Sigmoid colon (tissue), 7 donors: ENCODE data around the gene GRAP. TPM values are rescaled to one million over a fixed set of nuclear protein-coding genes. Genes with fewer than 3 reads are reported as not detected.
A peak's percentile ranks its signal among the peaks of the same experiment; 100 is the strongest.

ENCODE experiments used
- DNase-seq: peaks from one replicate; pipeline ENCODE4 v3.0.0-alpha.2; 2019
- H3K27ac ChIP-seq, 4 donors: fragments of 200-600 bp; sonication (generic); one replicate each; pipeline ENCODE4 v1.5.1; 2016 to 2019; ENCODE audit warnings: mild to moderate bottlenecking in 1 of 4
- H3K27me3 ChIP-seq, 3 donors: fragments of 200-600 bp; sonication (generic); one replicate each; pipeline ENCODE4 v1.5.1; 2019; ENCODE audit warnings: mild to moderate bottlenecking in 1 of 3
- H3K36me3 ChIP-seq, 4 donors: fragments of 200-600 bp; sonication (generic); one replicate each; pipeline ENCODE4 v1.5.1; 2016 to 2019
- H3K4me1 ChIP-seq, 4 donors: fragments of 200-600 bp; sonication (generic); one replicate each; pipeline ENCODE4 v1.5.1; 2017 to 2019
- H3K4me3 ChIP-seq, 4 donors: fragments of 200-600 bp; sonication (generic); one replicate each; pipeline ENCODE4 v1.5.1; 2017 to 2019; ENCODE audit warnings: mild to moderate bottlenecking in 2 of 4, moderate library complexity in 1 of 4
- H3K9me3 ChIP-seq, 4 donors: fragments of 200-600 bp in 3 of 4; sonication (generic) in 3 of 4; one replicate each; pipeline versions ENCODE4 v1.5.1 to v1.6.1; 2013 to 2019
- CTCF ChIP-seq, 4 experiments: fragments of 450-650 bp in 3 of 4; fragments of 200-600 bp in 1 of 4; IDR thresholded peaks; one replicate each; pipeline ENCODE4 v1.5.1; 2016 to 2019; ENCODE audit warnings: antibody characterized with exemption in 4 of 4, mild to moderate bottlenecking in 3 of 4, moderate library complexity in 2 of 4
- EP300 ChIP-seq, 4 donors: sonication (generic); formaldehyde crosslinking; IDR thresholded peaks; one replicate each; pipeline ENCODE4 v1.6.1; 2017; ENCODE audit warnings: antibody characterized with exemption in 4 of 4
- POLR2A ChIP-seq, 2 donors: fragments of 450-650 bp; IDR thresholded peaks; one replicate each; pipeline ENCODE4 v1.6.1; 2016; ENCODE audit warnings: antibody characterized with exemption in 2 of 2, mild to moderate bottlenecking in 2 of 2, moderate library complexity in 2 of 2
- POLR2AphosphoS5 ChIP-seq, 4 donors: sonication (generic); formaldehyde crosslinking; IDR thresholded peaks; one replicate each; pipeline ENCODE4 v1.6.1; 2017; ENCODE audit warnings: antibody characterized with exemption in 4 of 4
- WGBS, 2 donors: extraction: QIAGEN DNeasy Blood & Tissue Kit; methylation state at CpG; one replicate each; pipeline ENCODE4 v1.1.7; 2013; 5-methylcytosine and 5-hydroxymethylcytosine counted together
- intact Hi-C: fragments of 100-400 bp; cut with DNase I; formaldehyde crosslinking; loops from one replicate; pipeline ENCODE4 v1.15.1; 2023
- polyA plus RNA-seq, 3 donors: library from polyadenylated mRNA; stranded (reverse); fragments of 200-250 nt; gene quantifications; one replicate each; pipeline ENCODE4 v1.2.3, GENCODE V29; 2013
- total RNA-seq, 4 donors: library from RNA; depleted of rRNA; stranded (reverse); fragments of >200 nt; gene quantifications; one replicate each; pipeline ENCODE4 v1.1.0, GENCODE V29; 2016
- donor health status: healthy with polysubstance abuse.
- donor health status: Bipolar disorder and iron deficiency.
- donor health status: healthy.

Gene GRAP
- total and polyA plus RNA-seq, 7 donors: 1.2 to 18.2 (median 3.3) TPM

- H3K4me1 ChIP-seq: no peaks in the 10 kb centered on the region
- no peak overlapping the region for H3K27ac ChIP-seq
- H3K36me3 ChIP-seq: no peaks in the 10 kb centered on the region
- H3K27me3 ChIP-seq: no peaks in the 10 kb centered on the region
- no peak for DNase-seq
- no peaks in the 10 kb centered on the region for H3K9me3 ChIP-seq
- intact Hi-C loops: no loop called here
- no peak overlapping the region for H3K4me3 ChIP-seq
- TF ChIP-seq EP300 (IDR thresholded peaks at IDR 0.05): no peak
- peak in 1 of 4 donors; percentile 8 for TF ChIP-seq POLR2AphosphoS5 (IDR thresholded peaks at IDR 0.05)
- 28 to 74% methylated on average over 9 of the region's 9 CpGs for WGBS, 2 donors
These were observed 58.1 kb downstream of the GRAP start for GRCh38 chr17:18988546-18989173.

- Histone ChIP-seq H3K27ac (no peak overlapping the region), H3K27me3 (no peaks in the 10 kb centered on the region), H3K9me3 (no peaks in the 10 kb centered on the region), H3K36me3 (no peaks in the 10 kb centered on the region), H3K4me1 (no peaks in the 10 kb centered on the region), H3K4me3 (no peak overlapping the region)
- intact Hi-C loops: no loop called here
- WGBS, 2 donors: 66 to 83% methylated on average over 14 of the region's 14 CpGs
- TF ChIP-seq CTCF (IDR thresholded peaks at IDR 0.05) (no peak), POLR2AphosphoS5 (IDR thresholded peaks at IDR 0.05) (no peak), POLR2A (IDR thresholded peaks at IDR 0.05) (no peak), EP300 (IDR thresholded peaks at IDR 0.05) (no peak)
- no peak for DNase-seq
These were observed 58.8 kb downstream of the GRAP start for GRCh38 chr17:18987862-18988545.

GRCh38 chr17:18987230-18987610 is 59.5 kb downstream of the GRAP start:
- 96% methylated on average over 9 of the region's 9 CpGs for WGBS, 2 donors

GRCh38 chr17:18986541-18987229 is 60.1 kb downstream of the GRAP start:
- Histone ChIP-seq H3K27ac (no peak overlapping the region), H3K4me1 (no peaks in the 10 kb centered on the region), H3K27me3 (no peaks in the 10 kb centered on the region), H3K36me3 (no peaks in the 10 kb centered on the region), H3K4me3 (no peak overlapping the region), H3K9me3 (no peaks in the 10 kb centered on the region)
- intact Hi-C loops: no loop called here
- 76 to 94% methylated on average over 21 of the region's 21 CpGs for WGBS, 2 donors
- DNase-seq: no peak
- TF ChIP-seq POLR2A (IDR thresholded peaks at IDR 0.05): no peak
- TF ChIP-seq EP300 (IDR thresholded peaks at IDR 0.05): no peak
- no peak for TF ChIP-seq POLR2AphosphoS5 (IDR thresholded peaks at IDR 0.05)
- no peak for TF ChIP-seq CTCF (IDR thresholded peaks at IDR 0.05)

More at GRCh38 chr17:18987230-18987610, 59.5 kb downstream of the GRAP start:
- no peaks in the 10 kb centered on the region for H3K4me1 ChIP-seq
- no peak for DNase-seq
- no peak overlapping the region for H3K27ac ChIP-seq
- H3K9me3 ChIP-seq: no peaks in the 10 kb centered on the region
- H3K36me3 ChIP-seq: no peaks in the 10 kb centered on the region
- intact Hi-C loops: no loop called here
- no peak overlapping the region for H3K4me3 ChIP-seq
- TF ChIP-seq CTCF (IDR thresholded peaks at IDR 0.05) (no peak), POLR2A (IDR thresholded peaks at IDR 0.05) (no peak), EP300 (IDR thresholded peaks at IDR 0.05) (no peak), POLR2AphosphoS5 (IDR thresholded peaks at IDR 0.05) (no peak)
- H3K27me3 ChIP-seq: no peaks in the 10 kb centered on the region

GRCh38 chr17:18985475-18985874 is 61.3 kb downstream of the GRAP start:
- no peak overlapping the region for H3K4me3 ChIP-seq
- intact Hi-C loops: no loop called here
- 51 to 84% methylated on average over 9 of the region's 9 CpGs for WGBS, 2 donors
- no peaks in the 10 kb centered on the region for H3K9me3 ChIP-seq
- TF ChIP-seq CTCF (IDR thresholded peaks at IDR 0.05) (no peak), EP300 (IDR thresholded peaks at IDR 0.05) (no peak), POLR2A (IDR thresholded peaks at IDR 0.05) (no peak), POLR2AphosphoS5 (IDR thresholded peaks at IDR 0.05) (no peak)
- no peak for DNase-seq
- H3K27ac ChIP-seq: no peak overlapping the region
- no peaks in the 10 kb centered on the region for H3K4me1 ChIP-seq
- H3K36me3 ChIP-seq: no peaks in the 10 kb centered on the region
- H3K27me3 ChIP-seq: no peaks in the 10 kb centered on the region
